SW480 (cell line): ENCODE results near the gene GLRA3.
A peak's percentile ranks its signal among the peaks of the same experiment; 100 is the strongest.
"Not testable (repeated sequence)": the region's sequence is repeated elsewhere in the genome, so short reads cannot be mapped to it uniquely, and the experiment has no call there.

Experiments used
- DNase-seq: peaks from one replicate; pipeline ENCODE4 v3.0.0-alpha.2; 2016; ENCODE audit warnings: low spot score

The GLRA3 gene

GRCh38 chr4:174654634-174655033 is 174.4 kb downstream of the GLRA3 start:
- DNase-seq, result no peak

GRCh38 chr4:174650711-174651355 is 178.2 kb downstream of the GLRA3 start:
- DNase-seq, result no peak

- no peak for DNase-seq
Observed at GRCh38 chr4:174648812-174649211, 180.2 kb downstream of the GLRA3 start.

- no peak for DNase-seq
Observed at GRCh38 chr4:174646326-174646725, 182.7 kb downstream of the GLRA3 start.

GRCh38 chr4:174640146-174640545 is 188.9 kb downstream of the GLRA3 start:
- DNase-seq, result no peak

GRCh38 chr4:174635732-174636131 is 193.3 kb downstream of the GLRA3 start:
- no peak for DNase-seq

GRCh38 chr4:174633399-174633798 is 195.6 kb downstream of the GLRA3 start:
- DNase-seq, result no peak

- DNase-seq, result peak; percentile 28
Observed at GRCh38 chr4:174631901-174632758, 196.9 kb downstream of the GLRA3 start.

GRCh38 chr4:174629907-174630450 is 199.1 kb downstream of the GLRA3 start:
- not testable (repeated sequence) for DNase-seq

- no peak for DNase-seq
Observed at GRCh38 chr4:174629265-174629664, 199.8 kb downstream of the GLRA3 start.

- DNase-seq, result no peak
Observed at GRCh38 chr4:174628191-174628590, 200.9 kb downstream of the GLRA3 start.

- no peak for DNase-seq
Observed at GRCh38 chr4:174627473-174627872, 201.6 kb downstream of the GLRA3 start.

GRCh38 chr4:174626342-174627008 is 202.6 kb downstream of the GLRA3 start:
- no peak for DNase-seq

- no peak for DNase-seq
Observed at GRCh38 chr4:174616661-174617060, 212.4 kb downstream of the GLRA3 start.

GRCh38 chr4:174613979-174614378 is 215.1 kb downstream of the GLRA3 start:
- DNase-seq, result no peak

- DNase-seq, result no peak
Observed at GRCh38 chr4:174611792-174612191, 217.3 kb downstream of the GLRA3 start.

GRCh38 chr4:174607792-174608191 is 221.3 kb downstream of the GLRA3 start:
- no peak for DNase-seq

GRCh38 chr4:174604198-174604597 is 224.8 kb downstream of the GLRA3 start:
- no peak for DNase-seq

GRCh38 chr4:174600391-174600790 is 228.7 kb downstream of the GLRA3 start:
- DNase-seq, result no peak

GRCh38 chr4:174598800-174599199 is 230.2 kb downstream of the GLRA3 start:
- no peak for DNase-seq

- DNase-seq, result no peak
Observed at GRCh38 chr4:174596513-174596912, 232.5 kb downstream of the GLRA3 start.

GRCh38 chr4:174595141-174595929 is 233.7 kb downstream of the GLRA3 start:
- DNase-seq, result no peak
